Ureter (tissue), 1 donor: Measurements from ENCODE around the gene ZBTB34. TPM values are rescaled to one million over a fixed set of nuclear protein-coding genes. Genes with fewer than 3 reads are reported as not detected.

Source experiments
- DNase-seq: peaks from one replicate; pipeline ENCODE4 v3.0.0-alpha.2; 2020; ENCODE audit warnings: low spot score
- total RNA-seq: library from RNA; stranded (reverse); gene quantifications from one replicate; pipeline ENCODE4 v1.2.4, GENCODE V29; 2023
- donor health status: DM: yes; HTN: yes; CAD: no.

ZBTB34 gene
- total RNA-seq, 1 donor from 2014 or later, result 10.1 TPM

DNA sequence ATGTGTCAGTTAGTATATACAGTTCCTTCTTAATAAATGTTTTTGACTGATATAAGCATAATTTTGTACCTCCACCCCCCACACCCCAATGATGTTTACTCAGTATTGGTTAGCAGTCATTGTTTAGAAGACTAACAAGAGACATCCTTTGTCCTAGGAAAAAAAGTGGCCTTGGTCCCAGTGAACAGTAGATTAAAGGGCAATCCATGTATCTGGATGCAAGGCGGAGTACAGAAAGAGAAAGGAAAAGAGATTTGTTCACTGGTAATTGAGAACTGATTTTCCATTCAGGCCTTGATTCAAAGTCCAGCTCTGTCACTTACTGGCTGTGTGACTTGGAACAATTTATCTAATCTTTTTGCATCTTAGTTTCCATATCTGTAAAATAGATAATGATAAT is 58.8 kb downstream of the ZBTB34 start:
- no peak for DNase-seq

- DNase-seq, result no peak
These were observed 65.4 kb downstream of the ZBTB34 start for GRCh38 chr9:126925876-126926275.

- no peak for DNase-seq
These were observed 65.9 kb downstream of the ZBTB34 start for GRCh38 chr9:126926364-126926763.

DNA sequence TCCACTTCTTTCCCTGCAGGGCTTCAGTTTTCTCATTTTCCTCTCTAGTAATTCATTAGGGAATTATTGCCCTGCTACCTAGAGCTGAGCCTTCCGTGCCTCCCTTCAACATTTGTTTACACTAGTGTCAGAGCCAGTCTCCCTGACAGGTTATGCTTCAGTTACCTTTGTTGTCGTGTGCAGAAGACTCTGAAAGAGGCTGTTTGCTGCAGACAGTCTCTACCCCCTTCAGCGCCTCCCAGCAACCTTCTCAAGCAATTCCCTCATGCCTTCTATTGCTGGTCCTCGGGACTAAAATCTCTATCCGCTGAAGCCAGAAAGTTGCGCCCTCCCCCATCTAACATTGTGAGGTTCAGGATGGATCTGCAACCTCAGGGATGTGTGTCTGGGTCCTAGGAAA is 67.0 kb downstream of the ZBTB34 start:
- no peak for DNase-seq

- no peak for DNase-seq
These were observed 72.5 kb downstream of the ZBTB34 start for GRCh38 chr9:126932871-126933321.

- no peak for DNase-seq
These were observed 73.0 kb downstream of the ZBTB34 start for GRCh38 chr9:126933334-126933980.

DNA sequence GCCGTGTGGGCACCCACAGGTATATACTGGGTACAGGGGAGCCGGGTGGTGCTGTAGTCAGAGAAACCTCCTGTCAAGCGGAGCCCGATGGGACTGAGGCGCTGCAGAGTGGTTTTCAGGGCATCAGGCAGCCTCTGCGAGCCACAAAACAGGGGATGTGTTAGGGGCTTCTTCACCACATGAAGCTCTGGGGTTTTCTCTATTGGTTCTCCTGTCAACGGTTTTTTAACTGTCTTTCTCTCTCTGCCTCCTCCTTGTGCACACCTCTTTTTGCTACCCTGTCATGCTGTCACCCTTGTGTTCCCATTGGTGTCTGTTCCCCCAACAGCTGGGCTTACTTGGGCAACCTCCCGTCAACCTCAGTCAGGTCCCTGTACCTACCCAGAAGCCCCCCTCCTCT is 74.0 kb downstream of the ZBTB34 start:
- no peak for DNase-seq

Other genes with a start within 250 kb of the ZBTB34 start
- not detected for gene LMX1B, start 246.7 kb upstream of the ZBTB34 start, total RNA-seq
- 22.0 TPM for gene ZBTB43, start 55.6 kb upstream of the ZBTB34 start, total RNA-seq
- gene RALGPS1, start 54.1 kb downstream of the ZBTB34 start, total RNA-seq, result 48.8 TPM